ENCODE data around the gene ARHGDIB. TPM values are rescaled to one million over a fixed set of nuclear protein-coding genes. Genes with fewer than 3 reads are reported as not detected.

Gene ARHGDIB
- total RNA-seq, 2 donors from 2014 or later, result 199 to 223 TPM

DNA sequence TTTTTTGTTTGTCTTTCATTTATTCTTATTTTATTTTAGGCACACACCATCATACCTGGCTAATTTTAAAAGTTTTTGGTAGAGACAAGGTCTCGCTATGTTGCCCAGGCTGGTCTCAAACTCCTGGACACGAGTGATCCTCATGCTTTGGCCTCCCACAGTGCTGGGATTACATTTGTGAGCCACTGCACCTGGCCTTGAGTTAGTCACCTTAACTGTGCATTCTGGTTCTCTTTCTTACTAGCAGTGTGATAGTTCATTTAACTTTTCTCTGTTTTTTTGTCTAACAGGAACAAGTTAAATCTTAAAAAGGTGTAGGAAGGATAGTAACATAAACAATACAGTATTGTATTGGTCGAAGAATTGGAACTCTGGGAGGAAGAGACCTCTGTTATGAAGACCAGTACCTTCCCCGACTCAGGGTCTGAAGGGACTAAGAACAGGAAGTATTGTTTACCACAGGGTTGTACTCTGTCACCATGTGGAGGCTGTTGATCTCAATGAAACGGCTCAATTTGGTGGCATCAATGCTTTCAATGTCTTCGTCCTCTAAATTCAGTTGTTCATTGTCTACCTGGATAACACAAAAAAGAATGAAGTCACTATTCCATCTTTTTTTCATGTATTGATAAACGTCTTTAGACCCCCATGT is 40.8 kb downstream of the ARHGDIB start:
- H3K36me3 ChIP-seq, result no peaks in the 10 kb centered on the region
- TF ChIP-seq, protein P1, sequence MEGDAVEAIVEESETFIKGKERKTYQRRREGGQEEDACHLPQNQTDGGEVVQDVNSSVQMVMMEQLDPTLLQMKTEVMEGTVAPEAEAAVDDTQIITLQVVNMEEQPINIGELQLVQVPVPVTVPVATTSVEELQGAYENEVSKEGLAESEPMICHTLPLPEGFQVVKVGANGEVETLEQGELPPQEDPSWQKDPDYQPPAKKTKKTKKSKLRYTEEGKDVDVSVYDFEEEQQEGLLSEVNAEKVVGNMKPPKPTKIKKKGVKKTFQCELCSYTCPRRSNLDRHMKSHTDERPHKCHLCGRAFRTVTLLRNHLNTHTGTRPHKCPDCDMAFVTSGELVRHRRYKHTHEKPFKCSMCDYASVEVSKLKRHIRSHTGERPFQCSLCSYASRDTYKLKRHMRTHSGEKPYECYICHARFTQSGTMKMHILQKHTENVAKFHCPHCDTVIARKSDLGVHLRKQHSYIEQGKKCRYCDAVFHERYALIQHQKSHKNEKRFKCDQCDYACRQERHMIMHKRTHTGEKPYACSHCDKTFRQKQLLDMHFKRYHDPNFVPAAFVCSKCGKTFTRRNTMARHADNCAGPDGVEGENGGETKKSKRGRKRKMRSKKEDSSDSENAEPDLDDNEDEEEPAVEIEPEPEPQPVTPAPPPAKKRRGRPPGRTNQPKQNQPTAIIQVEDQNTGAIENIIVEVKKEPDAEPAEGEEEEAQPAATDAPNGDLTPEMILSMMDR (IDR thresholded peaks at IDR 0.05), result no peak
- H3K4me3 ChIP-seq, result no peak overlapping the region
- ATAC-seq (ENCODE audit: insufficient number of reproducible peaks, low FRiP score, low read depth) (no peak), DNase-seq (ENCODE audit: low spot score) (no peak)
- H3K9me3 ChIP-seq, result no peaks in the 10 kb centered on the region
- H3K27ac ChIP-seq, result no peak overlapping the region
- no peaks in the 10 kb centered on the region for H3K4me1 ChIP-seq (ENCODE audit: control insufficient read depth in 1 of 2, low read depth in 2 of 2)
- no peaks in the 10 kb centered on the region for H3K27me3 ChIP-seq (replicated peaks; ENCODE audit: insufficient read depth)

DNA sequence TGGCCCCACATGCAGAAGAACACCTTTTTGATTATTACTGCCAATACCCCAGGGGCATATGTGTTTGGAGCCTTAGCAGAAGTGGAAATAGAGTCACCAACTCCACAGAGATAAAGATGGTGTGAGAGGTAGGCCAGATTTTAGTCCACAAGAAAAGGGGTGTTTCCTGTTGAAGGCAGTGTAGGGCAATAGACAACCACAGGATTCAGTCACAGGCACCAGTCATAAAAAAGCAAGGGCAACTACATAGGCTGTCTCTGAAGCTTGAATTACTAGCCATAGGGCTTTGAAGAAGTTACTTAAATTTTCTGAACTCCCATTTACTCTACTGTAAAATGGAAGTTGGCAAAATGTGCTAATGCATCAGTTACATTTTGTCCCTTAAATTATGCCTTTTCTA is 41.9 kb downstream of the ARHGDIB start:
- no peaks in the 10 kb centered on the region for H3K9me3 ChIP-seq
- no peak for ATAC-seq (ENCODE audit: insufficient number of reproducible peaks, low FRiP score, low read depth)
- TF ChIP-seq, protein P1 (IDR thresholded peaks at IDR 0.05), result no peak

GRCh38 chr12:14915736-14916135 is 45.7 kb downstream of the ARHGDIB start:
- TF ChIP-seq, protein P1 (IDR thresholded peaks at IDR 0.05), result no peak
- Histone ChIP-seq H3K27ac (no peak overlapping the region), H3K9me3 (no peaks in the 10 kb centered on the region), H3K4me3 (no peak overlapping the region), H3K4me1 (ENCODE audit: control insufficient read depth in 1 of 2, low read depth in 2 of 2) (no peaks in the 10 kb centered on the region), H3K36me3 (no peaks in the 10 kb centered on the region), H3K27me3 (replicated peaks; ENCODE audit: insufficient read depth) (no peaks in the 10 kb centered on the region)
- ATAC-seq (ENCODE audit: insufficient number of reproducible peaks, low FRiP score, low read depth) (no peak), DNase-seq (ENCODE audit: low spot score) (no peak)

More for the DNA sequence above, 41.9 kb downstream of the ARHGDIB start:
- no peaks in the 10 kb centered on the region for H3K27me3 ChIP-seq (replicated peaks; ENCODE audit: insufficient read depth)
- H3K4me3 ChIP-seq, result no peak overlapping the region
- H3K36me3 ChIP-seq, result no peaks in the 10 kb centered on the region
- no peaks in the 10 kb centered on the region for H3K4me1 ChIP-seq (ENCODE audit: control insufficient read depth in 1 of 2, low read depth in 2 of 2)
- no peak for DNase-seq (ENCODE audit: low spot score)
- H3K27ac ChIP-seq, result no peak overlapping the region

DNA sequence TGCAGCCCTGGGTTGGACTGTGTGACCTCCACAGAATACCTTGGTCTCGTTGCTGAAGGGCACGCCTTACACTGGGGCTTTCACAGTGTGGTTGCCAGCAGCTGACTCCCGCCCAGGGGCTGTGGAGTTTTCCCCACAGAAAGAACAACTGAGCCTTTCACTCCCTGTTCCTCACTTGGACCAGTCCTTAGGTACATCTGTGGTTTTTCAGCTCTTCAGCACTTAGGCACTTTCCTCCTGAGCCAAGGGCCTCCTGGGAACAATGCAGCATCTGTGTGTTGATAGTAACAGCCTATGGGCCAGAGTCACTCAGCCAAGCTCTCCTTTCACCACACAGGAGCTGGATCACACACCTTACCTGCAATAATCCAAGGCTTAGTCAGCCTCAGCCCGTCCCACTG is 48.0 kb downstream of the ARHGDIB start:
- DNase-seq (ENCODE audit: low spot score) (no peak), ATAC-seq (ENCODE audit: insufficient number of reproducible peaks, low FRiP score, low read depth) (no peak)
- no peaks in the 10 kb centered on the region for H3K27me3 ChIP-seq (replicated peaks; ENCODE audit: insufficient read depth)
- no peaks in the 10 kb centered on the region for H3K9me3 ChIP-seq
- no peak overlapping the region for H3K4me3 ChIP-seq
- no peaks in the 10 kb centered on the region for H3K4me1 ChIP-seq (ENCODE audit: control insufficient read depth in 1 of 2, low read depth in 2 of 2)
- no peaks in the 10 kb centered on the region for H3K36me3 ChIP-seq
- TF ChIP-seq, protein P1 (IDR thresholded peaks at IDR 0.05), result no peak
- no peak overlapping the region for H3K27ac ChIP-seq

DNA sequence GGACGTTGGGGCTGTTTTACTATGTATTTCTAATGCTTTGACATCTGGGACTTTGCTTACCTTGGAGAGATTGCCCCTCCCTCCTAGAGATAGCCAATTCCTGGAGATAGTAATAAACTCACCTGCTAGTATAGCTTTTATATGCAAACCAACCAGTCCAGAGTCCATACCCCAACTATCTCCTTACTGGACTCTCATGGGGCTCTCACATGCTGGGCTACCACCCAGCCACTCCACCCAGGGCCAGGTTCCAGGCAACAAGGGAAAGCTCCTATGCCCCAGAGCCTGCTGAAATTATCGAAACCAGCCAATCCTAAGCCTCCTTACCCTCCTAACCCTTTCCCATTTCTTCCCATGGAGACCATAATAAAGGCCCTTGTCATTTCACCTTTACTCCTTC is 50.3 kb downstream of the ARHGDIB start:
- DNase-seq (ENCODE audit: low spot score) (no peak), ATAC-seq (ENCODE audit: insufficient number of reproducible peaks, low FRiP score, low read depth) (no peak)
- H3K27me3 ChIP-seq (replicated peaks; ENCODE audit: insufficient read depth), result no peaks in the 10 kb centered on the region
- no peaks in the 10 kb centered on the region for H3K9me3 ChIP-seq
- TF ChIP-seq, protein P1 (IDR thresholded peaks at IDR 0.05), result no peak
- H3K4me3 ChIP-seq, result no peak overlapping the region
- no peak overlapping the region for H3K27ac ChIP-seq
- peaks cover 5 to 6% of the 10 kb centered on the region in 2 donors for H3K4me1 ChIP-seq (ENCODE audit: control insufficient read depth in 1 of 2, low read depth in 2 of 2)
- H3K36me3 ChIP-seq, result no peaks in the 10 kb centered on the region

All from thoracic aorta (tissue), 2 donors.